ENCODE results near the gene CLPSL1. TPM values are rescaled to one million over a fixed set of nuclear protein-coding genes. Genes with fewer than 3 reads are reported as not detected.

The CLPSL1 gene
- total and polyA plus RNA-seq, 2 of the 13 experiments (the other 11 are each of a cell fraction or from before 2014, with no cell fraction given): not detected

DNA sequence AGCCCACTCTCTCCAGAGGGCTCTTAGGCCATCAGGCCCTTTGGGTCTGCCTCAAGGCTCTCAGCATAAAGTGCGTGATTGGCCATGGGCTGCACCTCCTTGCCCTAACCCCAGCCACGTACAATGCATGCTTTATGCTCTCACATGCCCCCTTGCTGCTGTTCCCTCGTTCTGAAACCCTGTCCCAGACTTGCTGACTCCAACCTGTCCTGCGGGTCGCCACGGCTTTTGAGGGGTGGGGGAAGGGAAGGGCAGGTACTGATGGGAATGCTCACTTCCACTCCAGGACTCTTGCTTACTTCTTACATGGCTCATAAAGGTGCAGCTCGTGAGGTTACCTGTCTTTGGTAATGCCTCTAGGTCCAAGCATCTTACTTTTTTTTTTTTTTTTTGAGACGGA, 38.0 kb upstream of the CLPSL1 start (continued):
- TF ChIP-seq, protein P1, sequence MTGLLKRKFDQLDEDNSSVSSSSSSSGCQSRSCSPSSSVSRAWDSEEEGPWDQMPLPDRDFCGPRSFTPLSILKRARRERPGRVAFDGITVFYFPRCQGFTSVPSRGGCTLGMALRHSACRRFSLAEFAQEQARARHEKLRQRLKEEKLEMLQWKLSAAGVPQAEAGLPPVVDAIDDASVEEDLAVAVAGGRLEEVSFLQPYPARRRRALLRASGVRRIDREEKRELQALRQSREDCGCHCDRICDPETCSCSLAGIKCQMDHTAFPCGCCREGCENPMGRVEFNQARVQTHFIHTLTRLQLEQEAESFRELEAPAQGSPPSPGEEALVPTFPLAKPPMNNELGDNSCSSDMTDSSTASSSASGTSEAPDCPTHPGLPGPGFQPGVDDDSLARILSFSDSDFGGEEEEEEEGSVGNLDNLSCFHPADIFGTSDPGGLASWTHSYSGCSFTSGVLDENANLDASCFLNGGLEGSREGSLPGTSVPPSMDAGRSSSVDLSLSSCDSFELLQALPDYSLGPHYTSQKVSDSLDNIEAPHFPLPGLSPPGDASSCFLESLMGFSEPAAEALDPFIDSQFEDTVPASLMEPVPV (CRISPR knock-in tag; IDR thresholded peaks at IDR 0.05): no peak; the same call in 1 of the 2 replicates
- 0 out of 2 replicates have a peak, but pooled peaks have one; percentile 23 for TF ChIP-seq ATF7-NPFF (CRISPR knock-in tag; IDR thresholded peaks at IDR 0.05; ENCODE audit: low read depth)
- TF ChIP-seq, protein P2, sequence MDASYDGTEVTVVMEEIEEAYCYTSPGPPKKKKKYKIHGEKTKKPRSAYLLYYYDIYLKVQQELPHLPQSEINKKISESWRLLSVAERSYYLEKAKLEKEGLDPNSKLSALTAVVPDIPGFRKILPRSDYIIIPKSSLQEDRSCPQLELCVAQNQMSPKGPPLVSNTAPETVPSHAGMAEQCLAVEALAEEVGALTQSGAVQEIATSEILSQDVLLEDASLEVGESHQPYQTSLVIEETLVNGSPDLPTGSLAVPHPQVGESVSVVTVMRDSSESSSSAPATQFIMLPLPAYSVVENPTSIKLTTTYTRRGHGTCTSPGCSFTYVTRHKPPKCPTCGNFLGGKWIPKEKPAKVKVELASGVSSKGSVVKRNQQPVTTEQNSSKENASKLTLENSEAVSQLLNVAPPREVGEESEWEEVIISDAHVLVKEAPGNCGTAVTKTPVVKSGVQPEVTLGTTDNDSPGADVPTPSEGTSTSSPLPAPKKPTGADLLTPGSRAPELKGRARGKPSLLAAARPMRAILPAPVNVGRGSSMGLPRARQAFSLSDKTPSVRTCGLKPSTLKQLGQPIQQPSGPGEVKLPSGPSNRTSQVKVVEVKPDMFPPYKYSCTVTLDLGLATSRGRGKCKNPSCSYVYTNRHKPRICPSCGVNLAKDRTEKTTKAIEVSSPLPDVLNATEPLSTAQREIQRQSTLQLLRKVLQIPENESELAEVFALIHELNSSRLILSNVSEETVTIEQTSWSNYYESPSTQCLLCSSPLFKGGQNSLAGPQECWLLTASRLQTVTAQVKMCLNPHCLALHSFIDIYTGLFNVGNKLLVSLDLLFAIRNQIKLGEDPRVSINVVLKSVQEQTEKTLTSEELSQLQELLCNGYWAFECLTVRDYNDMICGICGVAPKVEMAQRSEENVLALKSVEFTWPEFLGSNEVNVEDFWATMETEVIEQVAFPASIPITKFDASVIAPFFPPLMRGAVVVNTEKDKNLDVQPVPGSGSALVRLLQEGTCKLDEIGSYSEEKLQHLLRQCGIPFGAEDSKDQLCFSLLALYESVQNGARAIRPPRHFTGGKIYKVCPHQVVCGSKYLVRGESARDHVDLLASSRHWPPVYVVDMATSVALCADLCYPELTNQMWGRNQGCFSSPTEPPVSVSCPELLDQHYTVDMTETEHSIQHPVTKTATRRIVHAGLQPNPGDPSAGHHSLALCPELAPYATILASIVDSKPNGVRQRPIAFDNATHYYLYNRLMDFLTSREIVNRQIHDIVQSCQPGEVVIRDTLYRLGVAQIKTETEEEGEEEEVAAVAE (CRISPR knock-in tag; IDR thresholded peaks at IDR 0.05; ENCODE audit: borderline replicate concordance): no peak
- no peak for TF ChIP-seq MLLT10 (CRISPR knock-in tag; IDR thresholded peaks at IDR 0.05)
- no peak for TF ChIP-seq FOXO1 (CRISPR knock-in tag; IDR thresholded peaks at IDR 0.05)
- TF ChIP-seq POLR2AphosphoS2 (IDR thresholded peaks at IDR 0.05; ENCODE audit: low read depth, low read length): no peak
- no peak for TF ChIP-seq PHF8 (CRISPR knock-in tag; IDR thresholded peaks at IDR 0.05)
- 0 out of 4 replicates have a peak, but pooled peaks of 1 of the 2 experiments have one; percentile 19 for TF ChIP-seq POLR2A (IDR thresholded peaks at IDR 0.05; ENCODE audit: insufficient read depth in 1 of 2, low read depth in 2 of 2, low read length in 2 of 2)
- TF ChIP-seq KMT2A (CRISPR knock-in tag; IDR thresholded peaks at IDR 0.05): no peak
- TF ChIP-seq YEATS4 (CRISPR knock-in tag; IDR thresholded peaks at IDR 0.05; ENCODE audit: borderline replicate concordance): no peak
- TF ChIP-seq ETV6 (CRISPR knock-in tag; conservative IDR thresholded peaks at IDR 0.05): no peak
- TF ChIP-seq, protein P3, sequence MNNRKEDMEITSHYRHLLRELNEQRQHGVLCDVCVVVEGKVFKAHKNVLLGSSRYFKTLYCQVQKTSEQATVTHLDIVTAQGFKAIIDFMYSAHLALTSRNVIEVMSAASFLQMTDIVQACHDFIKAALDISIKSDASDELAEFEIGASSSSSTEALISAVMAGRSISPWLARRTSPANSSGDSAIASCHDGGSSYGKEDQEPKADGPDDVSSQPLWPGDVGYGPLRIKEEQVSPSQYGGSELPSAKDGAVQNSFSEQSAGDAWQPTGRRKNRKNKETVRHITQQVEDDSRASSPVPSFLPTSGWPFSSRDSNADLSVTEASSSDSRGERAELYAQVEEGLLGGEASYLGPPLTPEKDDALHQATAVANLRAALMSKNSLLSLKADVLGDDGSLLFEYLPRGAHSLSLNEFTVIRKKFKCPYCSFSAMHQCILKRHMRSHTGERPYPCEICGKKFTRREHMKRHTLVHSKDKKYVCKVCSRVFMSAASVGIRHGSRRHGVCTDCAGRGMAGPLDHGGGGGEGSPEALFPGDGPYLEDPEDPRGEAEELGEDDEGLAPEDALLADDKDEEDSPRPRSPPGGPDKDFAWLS (CRISPR knock-in tag; IDR thresholded peaks at IDR 0.05; ENCODE audit: borderline replicate concordance): no peak
- no peak for TF ChIP-seq POLR2G (IDR thresholded peaks at IDR 0.05; ENCODE audit: low read depth, low read length)
- TF ChIP-seq ZNF556 (CRISPR knock-in tag; IDR thresholded peaks at IDR 0.05; ENCODE audit: borderline replicate concordance): no peak
- TF ChIP-seq TGIF2 (CRISPR knock-in tag; IDR thresholded peaks at IDR 0.05): no peak
- no peak for TF ChIP-seq ZNF773 (CRISPR knock-in tag; IDR thresholded peaks at IDR 0.05; ENCODE audit: borderline replicate concordance)
- TF ChIP-seq POGZ (CRISPR knock-in tag; IDR thresholded peaks at IDR 0.05): 0 out of 2 replicates have a peak, but pooled peaks have one; percentile 20
- TF ChIP-seq ZNF30 (CRISPR knock-in tag; IDR thresholded peaks at IDR 0.05): no peak
- no peak for TF ChIP-seq HMG20B (CRISPR knock-in tag; conservative IDR thresholded peaks at IDR 0.05)
- TF ChIP-seq, protein P4, sequence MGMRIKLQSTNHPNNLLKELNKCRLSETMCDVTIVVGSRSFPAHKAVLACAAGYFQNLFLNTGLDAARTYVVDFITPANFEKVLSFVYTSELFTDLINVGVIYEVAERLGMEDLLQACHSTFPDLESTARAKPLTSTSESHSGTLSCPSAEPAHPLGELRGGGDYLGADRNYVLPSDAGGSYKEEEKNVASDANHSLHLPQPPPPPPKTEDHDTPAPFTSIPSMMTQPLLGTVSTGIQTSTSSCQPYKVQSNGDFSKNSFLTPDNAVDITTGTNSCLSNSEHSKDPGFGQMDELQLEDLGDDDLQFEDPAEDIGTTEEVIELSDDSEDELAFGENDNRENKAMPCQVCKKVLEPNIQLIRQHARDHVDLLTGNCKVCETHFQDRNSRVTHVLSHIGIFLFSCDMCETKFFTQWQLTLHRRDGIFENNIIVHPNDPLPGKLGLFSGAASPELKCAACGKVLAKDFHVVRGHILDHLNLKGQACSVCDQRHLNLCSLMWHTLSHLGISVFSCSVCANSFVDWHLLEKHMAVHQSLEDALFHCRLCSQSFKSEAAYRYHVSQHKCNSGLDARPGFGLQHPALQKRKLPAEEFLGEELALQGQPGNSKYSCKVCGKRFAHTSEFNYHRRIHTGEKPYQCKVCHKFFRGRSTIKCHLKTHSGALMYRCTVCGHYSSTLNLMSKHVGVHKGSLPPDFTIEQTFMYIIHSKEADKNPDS (CRISPR knock-in tag; IDR thresholded peaks at IDR 0.05): no peak
- TF ChIP-seq RARA (CRISPR knock-in tag; IDR thresholded peaks at IDR 0.05): no peak
- TF ChIP-seq HNRNPUL1 (IDR thresholded peaks at IDR 0.05; ENCODE audit: low read depth, low read length): no peak
- TF ChIP-seq HNRNPL (IDR thresholded peaks at IDR 0.05; ENCODE audit: low read depth, low read length): no peak
